NT2/D1 (cell line): ENCODE data around the gene UIMC1.

Experiments
- SUZ12 ChIP-seq: IDR thresholded peaks from 2 replicates; pipeline ENCODE4 v1.6.1; 2011; ENCODE audit not compliant: insufficient read length, insufficient read depth; ENCODE audit errors: extremely low read depth
- YY1 ChIP-seq: IDR thresholded peaks from 2 replicates; pipeline ENCODE4 v1.6.1; 2011; ENCODE audit not compliant: insufficient read length, insufficient read depth
- ZNF274 ChIP-seq: IDR thresholded peaks from 2 replicates; pipeline ENCODE4 v1.6.1; 2011; ENCODE audit warnings: mild to moderate bottlenecking, low read depth, low read length

DNA sequence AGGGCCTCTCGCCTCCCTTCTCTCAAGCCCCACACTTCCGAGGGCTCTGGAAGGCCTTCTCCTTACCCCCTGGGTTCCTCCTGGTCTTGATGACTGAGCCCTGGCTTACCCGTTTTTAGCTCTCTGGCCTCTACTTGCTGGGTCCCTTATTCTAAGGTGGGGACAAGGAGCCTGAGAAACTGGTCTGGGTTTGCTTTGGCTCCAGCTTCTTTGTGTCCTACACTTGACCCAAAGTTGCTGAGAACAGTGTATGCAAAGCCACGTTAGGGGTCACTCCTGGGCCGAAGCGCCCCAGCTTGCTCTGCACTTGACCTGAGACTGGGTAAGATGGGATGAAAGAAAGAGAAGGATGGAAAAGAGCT, 16.7 kb upstream of the UIMC1 start:
- no peak for TF ChIP-seq ZNF274
- TF ChIP-seq SUZ12: no peak
- TF ChIP-seq YY1: no peak
